HL-60 (cell line): Measurements from ENCODE around the gene CCDC197. TPM values are rescaled to one million over a fixed set of nuclear protein-coding genes. Genes with fewer than 3 reads are reported as not detected.

ENCODE experiments used
- DNase-seq, 2 experiments: peaks; one replicate each; pipeline ENCODE4 v3.0.0-alpha.2; 2010 to 2020; ENCODE audit warnings: low read depth in 1 of 2, low spot score in 1 of 2
- H3K27ac ChIP-seq: fragments of 250-450 bp; sonication (Bioruptor Pico); replicated peaks from 2 replicates; pipeline ENCODE4 v1.5.1; 2020; ENCODE audit warnings: mild to moderate bottlenecking, moderate library complexity
- H3K27me3 ChIP-seq: fragments of 250-450 bp; sonication (Bioruptor Pico); 2 replicates; pipeline ENCODE4 v1.5.1; 2021; ENCODE audit warnings: mild to moderate bottlenecking, moderate library complexity; ENCODE audit not compliant: insufficient read depth, poor library complexity, severe bottlenecking
- H3K4me3 ChIP-seq: replicated peaks from 2 replicates; pipeline ENCODE4 v1.5.1; 2011; ENCODE audit warnings: mild to moderate bottlenecking, control low read depth, low read length; ENCODE audit not compliant: insufficient read depth
- CTCF ChIP-seq: IDR thresholded peaks from one replicate; pipeline ENCODE4 v1.5.1; 2011; ENCODE audit warnings: low read length, control low read depth, inconsistent platforms; ENCODE audit not compliant: insufficient read depth
- GABPA ChIP-seq: IDR thresholded peaks from 2 replicates; pipeline ENCODE4 v1.6.1; 2012; ENCODE audit warnings: low read depth
- POLR2AphosphoS5 ChIP-seq: IDR thresholded peaks from 2 replicates; pipeline ENCODE4 v1.6.1; 2012; ENCODE audit warnings: low read depth
- REST ChIP-seq: IDR thresholded peaks from 2 replicates; pipeline ENCODE4 v1.6.1; 2012; ENCODE audit warnings: low read depth; ENCODE audit not compliant: insufficient replicate concordance
- SPI1 ChIP-seq: IDR thresholded peaks from 2 replicates; pipeline ENCODE4 v1.6.1; 2012; ENCODE audit warnings: low read depth, mild to moderate bottlenecking, borderline replicate concordance
- microRNA-seq: library from miRNA; unstranded; fragments of <30 nt; microRNA quantifications from one replicate; pipeline ENCODE4, GENCODE V29; 2018

Gene CCDC197

GRCh38 chr14:94056579-94057308 is 59.6 kb downstream of the CCDC197 start:
- no peak overlapping the region for H3K4me3 ChIP-seq
- H3K27me3 ChIP-seq: no peaks in the 10 kb centered on the region
- H3K27ac ChIP-seq: no peak overlapping the region
- DNase-seq: no peak
- no peak for TF ChIP-seq CTCF
- no peak for TF ChIP-seq POLR2AphosphoS5
- TF ChIP-seq SPI1: no peak
- TF ChIP-seq REST: no peak
- no peak for TF ChIP-seq GABPA

- no peak overlapping the region for H3K27ac ChIP-seq
- DNase-seq: no peak
- no peaks in the 10 kb centered on the region for H3K27me3 ChIP-seq
- no peak overlapping the region for H3K4me3 ChIP-seq
- TF ChIP-seq POLR2AphosphoS5: no peak
- TF ChIP-seq REST: no peak
- no peak for TF ChIP-seq GABPA
- TF ChIP-seq SPI1: no peak
- TF ChIP-seq CTCF: no peak
Observed at GRCh38 chr14:94058128-94058673, 61.1 kb downstream of the CCDC197 start.

Small RNAs within 50 kb of the gene (microRNA-seq; reads per million reads assigned to microRNA genes)
- gene MIR4506: not detected
